DOHH2 (cell line): Measurements from ENCODE around the gene CNN1.

Experiments
- H3F3A ChIP-seq: fragments of 200-600 bp; sonication (generic), shearing (Covaris generic); 2 replicates; pipeline ENCODE4 v1.6.0; 2016; ENCODE audit warnings: antibody characterized with exemption, mild to moderate bottlenecking; ENCODE audit not compliant: control insufficient read depth, insufficient read depth
- H3K27ac ChIP-seq: fragments of 200-600 bp; sonication (generic); 2 replicates; pipeline ENCODE4 v1.5.1; 2014; ENCODE audit warnings: low read depth, mild to moderate bottlenecking, low read length, moderate library complexity
- H3K27me3 ChIP-seq: fragments of 200-600 bp; sonication (generic); 2 replicates; pipeline ENCODE4 v1.6.1; 2014; ENCODE audit warnings: mild to moderate bottlenecking, low read length, mixed read lengths; ENCODE audit not compliant: control insufficient read depth
- H3K36me3 ChIP-seq: fragments of 200-600 bp; sonication (generic); 2 replicates; pipeline ENCODE4 v1.6.1; 2014; ENCODE audit warnings: mild to moderate bottlenecking, low read length, moderate library complexity, mixed read lengths; ENCODE audit not compliant: control insufficient read depth
- H3K4me1 ChIP-seq: fragments of 200-600 bp; sonication (generic); 2 replicates; pipeline ENCODE4 v1.6.1; 2014; ENCODE audit warnings: mild to moderate bottlenecking, low read length, mixed read lengths; ENCODE audit not compliant: control insufficient read depth
- H3K4me2 ChIP-seq: fragments of 200-600 bp; sonication (generic); 2 replicates; pipeline ENCODE4 v1.6.0; 2014; ENCODE audit warnings: mild to moderate bottlenecking, low read length, moderate library complexity
- H3K4me3 ChIP-seq: fragments of 200-600 bp; sonication (generic); 2 replicates; pipeline ENCODE4 v1.5.1; 2014; ENCODE audit warnings: mild to moderate bottlenecking, low read length, mixed read lengths
- H3K79me2 ChIP-seq: fragments of 200-600 bp; sonication (generic); 2 replicates; pipeline ENCODE4 v1.6.1; 2014; ENCODE audit warnings: mild to moderate bottlenecking, low read length, mixed read lengths; ENCODE audit not compliant: control insufficient read depth
- H3K9me2 ChIP-seq: fragments of 200-600 bp; sonication (generic); replicated peaks from 2 replicates; pipeline ENCODE4 v1.6.1; 2014; ENCODE audit warnings: mild to moderate bottlenecking, low read length, mixed read lengths; ENCODE audit not compliant: control insufficient read depth
- H3K9me3 ChIP-seq: fragments of 200-600 bp; sonication (generic); 2 replicates; pipeline ENCODE4 v1.6.1; 2014; ENCODE audit warnings: antibody characterized with exemption, low read length, mixed read lengths; ENCODE audit not compliant: control insufficient read depth, insufficient read depth
- H4K20me1 ChIP-seq: fragments of 200-600 bp; sonication (generic); 2 replicates; pipeline ENCODE4 v1.6.0; 2014; ENCODE audit warnings: low read depth, mild to moderate bottlenecking, antibody characterized with exemption, low read length, moderate library complexity; ENCODE audit not compliant: control insufficient read depth, insufficient read depth
- CTCF ChIP-seq: fragments of 200-600 bp; sonication (generic); IDR thresholded peaks from one replicate; pipeline ENCODE4 v1.5.1; 2014; ENCODE audit warnings: antibody characterized with exemption, mild to moderate bottlenecking, low read depth, low read length; ENCODE audit not compliant: poor library complexity, severe bottlenecking
- EZH2phosphoT487 ChIP-seq: fragments of 200-600 bp; sonication (generic); IDR thresholded peaks from 2 replicates; pipeline ENCODE4 v1.6.1; 2017; ENCODE audit warnings: borderline replicate concordance, mild to moderate bottlenecking, antibody characterized with exemption, low read length, moderate library complexity, mixed read lengths

CNN1 gene

DNA sequence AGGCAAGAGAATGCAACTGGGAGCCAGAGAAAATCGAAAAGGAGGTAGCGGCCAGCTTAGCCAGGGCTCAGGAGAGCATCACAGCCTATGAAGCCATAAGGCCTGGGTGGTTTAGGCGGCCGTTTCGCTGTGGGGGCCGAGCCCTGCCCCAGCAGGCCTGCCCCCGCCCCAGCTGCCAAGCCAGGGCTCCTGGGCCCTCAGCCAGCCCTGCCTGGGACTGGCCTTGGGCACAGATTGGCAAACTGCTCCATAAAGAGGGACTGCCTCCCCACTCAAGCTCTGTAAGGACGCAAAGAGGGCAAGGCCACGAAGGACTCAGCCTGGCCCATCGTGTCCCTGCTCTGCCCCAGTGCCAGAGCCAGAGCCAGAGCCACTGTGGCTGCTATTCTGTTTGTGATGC lies 43.2 kb upstream of the CNN1 start:
- no peaks in the 10 kb centered on the region for H3K9me2 ChIP-seq
- TF ChIP-seq EZH2phosphoT487 (no peak), CTCF (no peak)
- H3F3A ChIP-seq, result no peaks in the 10 kb centered on the region
- H3K4me3 ChIP-seq, result no peak overlapping the region
- H3K9me3 ChIP-seq, result no peaks in the 10 kb centered on the region
- H3K4me2 ChIP-seq, result no peak overlapping the region
- H3K4me1 ChIP-seq, result no peaks in the 10 kb centered on the region
- H3K36me3 ChIP-seq, result peaks cover 23% of the 10 kb centered on the region
- no peaks in the 10 kb centered on the region for H3K27me3 ChIP-seq
- no peaks in the 10 kb centered on the region for H3K79me2 ChIP-seq
- H3K27ac ChIP-seq, result no peak overlapping the region
- H4K20me1 ChIP-seq, result no peaks in the 10 kb centered on the region

GRCh38 chr19:11495885-11496284 lies 42.8 kb upstream of the CNN1 start:
- Histone ChIP-seq H3K9me3 (no peaks in the 10 kb centered on the region), H4K20me1 (no peaks in the 10 kb centered on the region), H3K4me2 (no peak overlapping the region), H3K36me3 (peaks cover 20% of the 10 kb centered on the region), H3K4me1 (no peaks in the 10 kb centered on the region), H3K27ac (no peak overlapping the region), H3K4me3 (no peak overlapping the region), H3K79me2 (no peaks in the 10 kb centered on the region), H3K9me2 (no peaks in the 10 kb centered on the region), H3K27me3 (no peaks in the 10 kb centered on the region), H3F3A (no peaks in the 10 kb centered on the region)
- no peak for TF ChIP-seq CTCF
- no peak for TF ChIP-seq EZH2phosphoT487

DNA sequence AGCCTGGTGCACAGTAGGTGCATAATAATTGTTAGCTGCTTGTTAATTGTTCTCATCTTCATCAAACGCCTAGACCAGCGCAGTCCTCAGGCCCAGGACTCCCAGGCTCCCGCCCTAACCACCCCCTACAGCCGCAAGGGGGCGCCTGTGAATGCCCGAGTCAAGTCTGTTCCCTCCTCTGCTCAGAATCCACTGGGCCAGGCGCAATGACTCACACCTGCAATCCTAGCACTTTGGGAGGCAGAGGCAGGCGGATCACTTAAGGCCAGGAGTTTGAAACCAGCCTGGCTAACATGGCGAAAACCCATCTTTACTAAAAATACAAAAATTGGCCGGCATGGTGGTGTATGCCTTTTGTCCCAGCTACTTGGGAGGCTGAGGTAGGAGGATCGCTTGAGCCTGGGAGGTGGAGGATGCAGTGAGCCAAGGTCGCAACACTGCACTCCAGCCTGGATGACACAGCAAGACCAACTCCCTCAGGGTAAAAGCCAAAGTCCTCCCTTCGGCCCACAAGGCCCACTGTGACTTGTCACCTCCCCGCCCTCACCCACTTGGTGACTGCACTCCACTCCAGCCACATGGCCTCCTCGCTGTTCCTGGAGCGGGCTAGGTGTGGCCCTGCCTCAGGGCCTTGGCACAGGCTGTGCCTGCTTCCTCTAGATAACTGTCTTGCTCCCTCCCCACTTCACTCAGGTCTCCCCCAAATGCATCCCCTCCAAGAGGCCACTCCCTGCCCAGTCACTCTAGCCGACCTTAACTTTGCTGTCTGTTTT lies 42.1 kb upstream of the CNN1 start:
- Histone ChIP-seq H3K9me3 (no peaks in the 10 kb centered on the region), H3K27me3 (no peaks in the 10 kb centered on the region), H3K36me3 (peaks cover 16% of the 10 kb centered on the region), H3K79me2 (no peaks in the 10 kb centered on the region), H3K4me2 (no peak overlapping the region), H3K9me2 (no peaks in the 10 kb centered on the region), H3K27ac (no peak overlapping the region), H3F3A (no peaks in the 10 kb centered on the region), H3K4me3 (no peak overlapping the region), H4K20me1 (no peaks in the 10 kb centered on the region), H3K4me1 (no peaks in the 10 kb centered on the region)
- TF ChIP-seq EZH2phosphoT487 (no peak), CTCF (peak; percentile 91)
